Stimulated activated CD8-positive, alpha-beta memory T cell treated with anti-CD3 and anti-CD28 coated beads, Interleukin-2, amount 100 ng/mL, for 48 hours (primary cell): ENCODE data around the gene SSU72.
"Not testable (repeated sequence)": the region's sequence is repeated elsewhere in the genome, so short reads cannot be mapped to it uniquely, and the experiment has no call there.

Experiments
- DNase-seq, 2 donors: peaks; one replicate each; pipeline ENCODE4 v3.0.0-alpha.2; 2020; ENCODE audit warnings: low read depth in 2 of 2

SSU72 gene

GRCh38 chr1:1595341-1595740 is 20.7 kb upstream of the SSU72 start:
- DNase-seq = not testable (repeated sequence)

GRCh38 chr1:1594602-1595260 is 20.1 kb upstream of the SSU72 start:
- DNase-seq = no peak

GRCh38 chr1:1593834-1594601 is 19.4 kb upstream of the SSU72 start:
- no peak for DNase-seq

GRCh38 chr1:1591452-1591851 is 16.8 kb upstream of the SSU72 start:
- no peak for DNase-seq

GRCh38 chr1:1583347-1584010 is 8.8 kb upstream of the SSU72 start:
- DNase-seq = no peak

- DNase-seq = no peak
Observed at GRCh38 chr1:1582585-1583346, 8.1 kb upstream of the SSU72 start.

GRCh38 chr1:1578371-1578940 is 3.8 kb upstream of the SSU72 start:
- DNase-seq = no peak

- no peak for DNase-seq
Observed at GRCh38 chr1:1577367-1578011, 2.8 kb upstream of the SSU72 start.

- DNase-seq = peak; percentile 47 to 62
Observed at GRCh38 chr1:1573843-1574720, 581 bp downstream of the SSU72 start.

GRCh38 chr1:1569341-1569740 is 5.3 kb downstream of the SSU72 start:
- no peak for DNase-seq

GRCh38 chr1:1567891-1568291 is 6.8 kb downstream of the SSU72 start:
- DNase-seq = no peak

GRCh38 chr1:1567152-1567875 is 7.3 kb downstream of the SSU72 start:
- no peak for DNase-seq

GRCh38 chr1:1565340-1565739 is 9.3 kb downstream of the SSU72 start:
- DNase-seq = no peak

GRCh38 chr1:1564268-1564667 is 10.4 kb downstream of the SSU72 start:
- DNase-seq = no peak

GRCh38 chr1:1563688-1564087 is 11.0 kb downstream of the SSU72 start:
- DNase-seq = no peak

GRCh38 chr1:1562556-1563195 is 12.0 kb downstream of the SSU72 start:
- no peak for DNase-seq

- DNase-seq = no peak
Observed at GRCh38 chr1:1561801-1562470, 12.7 kb downstream of the SSU72 start.

GRCh38 chr1:1560178-1560577 is 14.5 kb downstream of the SSU72 start:
- no peak for DNase-seq

GRCh38 chr1:1559066-1559465 is 15.6 kb downstream of the SSU72 start:
- DNase-seq = no peak
